Fibroblast of lung (primary cell): Measurements from ENCODE around the gene DENND5B.

ENCODE experiments used
- EZH2 ChIP-seq: IDR thresholded peaks from 2 replicates; pipeline ENCODE4 v1.5.1; 2012; ENCODE audit warnings: low read length, control low read depth, mild to moderate bottlenecking; ENCODE audit errors: missing control alignments
- TF ChIP-seq, protein P1 (sequence below), 2 donors: IDR thresholded peaks in 1 of 2; conservative IDR thresholded peaks in 1 of 2; 1 replicate in 1 of 2; 2 replicates in 1 of 2; pipeline ENCODE4 v1.5.1; 2011 to 2012; ENCODE audit warnings: low read length in 2 of 2, control low read depth in 1 of 2, inconsistent platforms in 1 of 2, low read depth in 1 of 2, mild to moderate bottlenecking in 1 of 2

DNA sequence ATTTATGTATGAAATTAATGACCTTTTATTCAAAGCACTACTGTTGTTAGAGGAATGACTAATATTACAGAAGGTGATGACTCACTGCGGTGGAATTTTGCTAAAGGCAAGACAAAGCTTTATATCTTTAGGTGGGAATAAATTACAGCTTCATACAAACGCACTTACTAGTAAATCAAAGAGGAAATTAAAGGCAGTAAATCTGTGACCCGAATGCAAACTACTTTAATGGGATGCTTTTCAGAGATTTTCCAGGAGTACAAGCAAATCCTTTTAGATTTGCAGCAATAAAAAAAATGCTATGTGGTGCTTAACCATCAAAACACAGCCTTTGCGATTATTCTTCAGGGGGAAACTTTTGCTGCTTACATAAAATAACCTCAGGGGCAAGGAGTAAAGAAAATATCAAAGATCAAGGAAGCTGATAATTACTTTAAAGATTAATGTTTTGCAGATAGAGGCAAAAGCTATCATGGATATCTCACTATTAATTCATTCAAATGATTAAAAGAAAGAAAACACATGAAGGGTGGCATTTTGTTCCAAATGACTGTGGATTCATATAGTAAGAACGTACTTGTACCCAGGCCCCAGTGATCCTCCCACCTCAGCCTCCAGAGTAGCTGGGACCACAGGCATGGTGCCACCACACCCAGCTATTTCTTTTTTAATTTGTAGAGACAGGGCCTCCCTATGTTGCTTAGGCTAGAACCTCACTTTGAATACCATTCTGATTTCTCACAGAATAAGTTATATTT lies 98.9 kb downstream of the DENND5B start:
- TF ChIP-seq, protein P1, sequence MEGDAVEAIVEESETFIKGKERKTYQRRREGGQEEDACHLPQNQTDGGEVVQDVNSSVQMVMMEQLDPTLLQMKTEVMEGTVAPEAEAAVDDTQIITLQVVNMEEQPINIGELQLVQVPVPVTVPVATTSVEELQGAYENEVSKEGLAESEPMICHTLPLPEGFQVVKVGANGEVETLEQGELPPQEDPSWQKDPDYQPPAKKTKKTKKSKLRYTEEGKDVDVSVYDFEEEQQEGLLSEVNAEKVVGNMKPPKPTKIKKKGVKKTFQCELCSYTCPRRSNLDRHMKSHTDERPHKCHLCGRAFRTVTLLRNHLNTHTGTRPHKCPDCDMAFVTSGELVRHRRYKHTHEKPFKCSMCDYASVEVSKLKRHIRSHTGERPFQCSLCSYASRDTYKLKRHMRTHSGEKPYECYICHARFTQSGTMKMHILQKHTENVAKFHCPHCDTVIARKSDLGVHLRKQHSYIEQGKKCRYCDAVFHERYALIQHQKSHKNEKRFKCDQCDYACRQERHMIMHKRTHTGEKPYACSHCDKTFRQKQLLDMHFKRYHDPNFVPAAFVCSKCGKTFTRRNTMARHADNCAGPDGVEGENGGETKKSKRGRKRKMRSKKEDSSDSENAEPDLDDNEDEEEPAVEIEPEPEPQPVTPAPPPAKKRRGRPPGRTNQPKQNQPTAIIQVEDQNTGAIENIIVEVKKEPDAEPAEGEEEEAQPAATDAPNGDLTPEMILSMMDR (conservative IDR thresholded peaks at IDR 0.05 in 1 of 2, IDR thresholded peaks at IDR 0.05 in 1 of 2; ENCODE audit: low read depth in 1 of 2, low read length in 2 of 2) = no peak
- TF ChIP-seq EZH2 = no peak
